Body of pancreas (tissue), 4 donors: ENCODE measurements around the gene RNU6-1. TPM values are rescaled to one million over a fixed set of nuclear protein-coding genes. Genes with fewer than 3 reads are reported as not detected.

Experiments
- ATAC-seq: fragments of 150-250 bp; one replicate; pipeline ENCODE4 v1.9.1; 2016
- DNase-seq, 4 donors: peaks; one replicate each; pipeline ENCODE4 v3.0.0-alpha.2; 2019
- H3K27ac ChIP-seq, 4 donors: fragments of 200-600 bp; sonication (generic); 1 replicate in 3 of 4; 2 replicates in 1 of 4; pipeline versions ENCODE4 v1.5.1 to v1.6.1; 2016 to 2019; ENCODE audit warnings: mild to moderate bottlenecking in 1 of 4, mixed read lengths in 1 of 4, moderate library complexity in 1 of 4
- H3K27me3 ChIP-seq, 2 donors: fragments of 200-600 bp; sonication (generic); one replicate each; pipeline ENCODE4 v1.6.0; 2016; ENCODE audit warnings: mild to moderate bottlenecking in 1 of 2
- H3K36me3 ChIP-seq, 2 donors: fragments of 200-600 bp; sonication (generic); replicated peaks in 1 of 2; 2 replicates each; pipeline ENCODE4 v1.5.1; 2016; ENCODE audit warnings: low read depth in 2 of 2; ENCODE audit not compliant: insufficient read depth in 1 of 2
- H3K4me1 ChIP-seq: fragments of 200-600 bp; sonication (generic); one replicate; pipeline ENCODE4 v1.6.0; 2016
- H3K4me3 ChIP-seq, 2 donors: fragments of 200-600 bp; sonication (generic); 1 replicate in 1 of 2; 2 replicates in 1 of 2; pipeline ENCODE4 v1.5.1; 2016 to 2019
- H3K9me3 ChIP-seq, 3 donors: fragments of 200-600 bp; sonication (generic); 1 replicate in 2 of 3; 2 replicates in 1 of 3; pipeline ENCODE4 v1.5.1; 2016
- CTCF ChIP-seq, 7 experiments: fragments of 450-650 bp in 4 of 7; fragments of 200-600 bp in 3 of 7; sonication (generic) in 3 of 7; IDR thresholded peaks; one replicate each; pipeline ENCODE4 v1.5.1; 2016 to 2019; ENCODE audit warnings: antibody characterized with exemption in 7 of 7
- POLR2A ChIP-seq, 3 donors: fragments of 450-650 bp; IDR thresholded peaks; one replicate each; pipeline ENCODE4 v1.6.1; 2016; ENCODE audit warnings: antibody characterized with exemption in 3 of 3, mild to moderate bottlenecking in 2 of 3
- WGBS, 2 donors: methylation state at CpG; one replicate each; pipeline ENCODE4 v1.1.5; 2017; 5-methylcytosine and 5-hydroxymethylcytosine counted together
- intact Hi-C: fragments of 100-400 bp; cut with DNase I; formaldehyde crosslinking; loops from one replicate; pipeline ENCODE4 v1.15.1; 2023
- total RNA-seq, 2 donors: library from RNA; depleted of rRNA; stranded (reverse); fragments of >200 nt; gene quantifications; one replicate each; pipeline ENCODE4 v1.1.0, GENCODE V29; 2016

RNU6-1 gene
- total RNA-seq, 2 donors from 2014 or later = not detected

DNA sequence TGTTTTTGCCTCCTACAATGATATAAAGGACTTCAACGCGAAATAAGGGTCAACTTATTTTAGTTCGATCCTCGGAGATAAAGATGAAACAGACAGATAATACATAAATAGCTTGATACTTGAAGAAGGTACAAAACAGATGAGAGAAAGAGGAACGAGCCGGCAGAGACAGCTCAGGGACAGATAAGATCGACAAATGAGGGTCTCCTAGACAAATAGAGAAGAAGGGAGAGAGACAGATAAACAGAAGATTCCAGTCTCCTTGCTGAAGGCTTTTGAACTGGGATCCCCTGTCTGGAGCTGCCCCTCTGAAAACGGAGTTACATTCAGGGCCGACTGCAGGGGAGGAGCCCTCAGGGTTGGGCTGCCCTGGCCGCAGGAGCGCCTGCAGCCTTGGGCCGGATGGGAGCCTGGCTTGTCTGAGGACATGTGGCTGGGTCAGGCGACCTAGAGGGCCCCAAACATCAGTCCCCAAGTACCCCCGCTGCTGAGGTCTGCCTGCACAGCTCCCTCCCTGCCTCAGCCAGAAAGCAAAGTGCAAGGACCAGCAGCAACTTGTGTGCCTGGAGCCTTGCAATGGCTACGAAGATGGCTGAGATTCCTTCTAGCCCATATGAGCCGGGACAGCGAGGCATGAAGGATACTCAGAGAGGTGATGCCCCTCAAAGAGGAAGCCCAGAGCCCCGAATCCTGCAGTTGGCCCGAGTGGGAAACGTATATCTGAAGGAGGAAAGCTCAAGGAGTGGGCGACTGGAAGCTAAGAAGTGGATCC is 15.5 kb downstream of the RNU6-1 start:
- TF ChIP-seq CTCF (IDR thresholded peaks at IDR 0.05) = no peak
- TF ChIP-seq POLR2A (IDR thresholded peaks at IDR 0.05) = no peak
- H3K27me3 ChIP-seq = peaks cover 0 to 90% of the 10 kb centered on the region in 2 donors

DNA sequence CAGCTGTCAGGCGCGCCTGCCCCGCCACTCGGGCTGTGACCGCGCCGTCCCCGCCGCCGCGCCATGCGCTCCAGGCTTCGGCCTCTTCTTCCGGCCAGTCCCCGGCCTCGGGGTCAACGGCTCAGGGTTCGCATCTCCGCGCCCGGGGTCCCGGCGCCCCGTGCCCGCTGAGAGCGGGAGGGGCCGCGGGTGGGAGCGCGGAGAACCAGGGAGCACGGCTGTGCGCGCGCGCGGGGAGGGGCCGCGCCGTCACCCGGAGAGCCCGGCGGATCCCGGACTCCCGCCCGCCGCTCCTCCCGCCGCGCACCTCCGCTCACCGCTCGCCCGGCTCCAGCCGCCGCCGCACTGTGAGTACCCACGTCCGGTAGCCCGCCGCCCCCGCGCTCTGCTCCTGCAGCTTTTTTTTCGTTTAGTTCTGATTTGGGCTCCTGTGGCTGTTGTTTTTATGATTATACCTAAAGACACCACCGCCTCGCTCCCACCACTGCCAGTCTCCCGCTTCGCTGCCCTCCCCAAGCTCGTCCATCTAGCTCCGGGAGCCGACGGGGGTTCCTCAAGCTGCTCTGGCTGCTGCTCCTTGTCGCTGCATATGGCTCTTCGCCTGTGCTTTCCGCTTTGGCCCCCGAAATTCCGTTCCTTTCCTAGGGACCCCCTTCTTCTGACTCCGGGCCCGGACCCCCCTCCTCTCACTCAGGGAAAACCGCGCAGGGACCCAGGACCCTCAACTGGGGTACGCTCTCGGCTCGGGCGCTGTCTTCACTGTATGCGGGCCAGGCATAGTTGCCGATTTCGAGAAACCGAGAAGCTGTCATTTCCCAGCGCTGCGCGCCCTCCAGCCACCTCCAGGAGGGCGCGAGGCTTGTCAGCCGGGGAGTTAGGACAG is 16.3 kb downstream of the RNU6-1 start:
- Histone ChIP-seq H3K9me3 (no peaks in the 10 kb centered on the region), H3K4me3 (no peak overlapping the region), H3K27ac (no peak overlapping the region), H3K27me3 (peaks cover 0 to 82% of the 10 kb centered on the region in 2 donors), H3K36me3 (no peaks in the 10 kb centered on the region), H3K4me1 (peaks cover 80% of the 10 kb centered on the region)
- intact Hi-C loops = no loop called here
- ATAC-seq (no peak), DNase-seq (no peak)
- WGBS, 2 donors = 2 to 6% methylated on average over 49 to 82 of the region's 94 CpGs
- TF ChIP-seq POLR2A (IDR thresholded peaks at IDR 0.05) = no peak
- TF ChIP-seq CTCF (IDR thresholded peaks at IDR 0.05) = no peak

More for the DNA sequence above, 15.5 kb downstream of the RNU6-1 start:
- intact Hi-C loops = no loop called here
- 6 to 8% methylated on average over 18 to 21 of the region's 21 CpGs for WGBS, 2 donors
- ATAC-seq (no peak), DNase-seq (no peak)
- Histone ChIP-seq H3K4me1 (peaks cover 88% of the 10 kb centered on the region), H3K36me3 (no peaks in the 10 kb centered on the region), H3K4me3 (no peak overlapping the region), H3K9me3 (no peaks in the 10 kb centered on the region), H3K27ac (no peak overlapping the region)

DNA sequence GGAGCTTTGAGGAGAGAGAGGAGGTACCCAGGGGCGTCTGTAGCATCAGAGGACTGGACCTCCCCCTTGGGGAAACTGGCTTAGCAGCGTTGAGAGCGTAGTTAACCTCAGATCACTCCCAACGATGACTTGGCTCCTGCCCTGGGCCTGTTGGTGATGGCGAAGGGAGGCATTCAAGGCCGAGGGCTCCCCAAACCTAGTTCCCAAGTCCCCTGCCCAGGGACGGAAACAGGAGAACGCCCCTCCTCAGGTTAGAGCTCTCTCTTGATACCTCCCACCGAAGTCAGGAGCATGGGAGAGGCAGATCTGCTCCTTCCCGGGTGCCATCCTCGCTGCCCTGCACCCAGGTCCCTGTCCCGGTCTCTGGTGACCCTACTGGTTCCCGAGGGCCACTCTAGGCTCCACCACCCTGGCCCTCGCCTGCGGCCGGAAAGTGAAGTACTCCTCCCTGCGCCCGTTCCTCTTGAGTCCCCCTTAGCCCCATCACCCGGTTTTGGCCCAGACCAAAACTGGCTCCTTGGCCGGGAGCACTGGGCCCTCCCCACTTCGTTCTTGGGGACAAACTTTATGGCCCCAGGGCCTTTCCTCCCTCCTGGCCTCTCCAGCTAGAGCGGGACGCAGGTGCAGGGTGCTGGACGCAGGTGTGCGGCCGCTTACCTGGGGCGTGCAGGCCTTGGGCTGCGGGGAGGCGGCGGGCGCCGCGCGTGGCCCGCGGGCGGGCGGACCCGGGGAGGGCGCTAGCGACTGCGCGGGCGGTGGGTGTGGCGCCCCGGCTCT is 17.1 kb downstream of the RNU6-1 start:
- Histone ChIP-seq H3K36me3 (no peaks in the 10 kb centered on the region), H3K9me3 (no peaks in the 10 kb centered on the region), H3K4me3 (no peak overlapping the region), H3K27me3 (peaks cover 0 to 73% of the 10 kb centered on the region in 2 donors), H3K27ac (no peak overlapping the region), H3K4me1 (peaks cover 72% of the 10 kb centered on the region)
- ATAC-seq = no peak
- TF ChIP-seq CTCF (IDR thresholded peaks at IDR 0.05) = no peak
- TF ChIP-seq POLR2A (IDR thresholded peaks at IDR 0.05) = no peak
- 3 to 11% methylated on average over 4 to 46 of the region's 46 CpGs for WGBS, 2 donors
- intact Hi-C loops = no loop called here
- no peak for DNase-seq

DNA sequence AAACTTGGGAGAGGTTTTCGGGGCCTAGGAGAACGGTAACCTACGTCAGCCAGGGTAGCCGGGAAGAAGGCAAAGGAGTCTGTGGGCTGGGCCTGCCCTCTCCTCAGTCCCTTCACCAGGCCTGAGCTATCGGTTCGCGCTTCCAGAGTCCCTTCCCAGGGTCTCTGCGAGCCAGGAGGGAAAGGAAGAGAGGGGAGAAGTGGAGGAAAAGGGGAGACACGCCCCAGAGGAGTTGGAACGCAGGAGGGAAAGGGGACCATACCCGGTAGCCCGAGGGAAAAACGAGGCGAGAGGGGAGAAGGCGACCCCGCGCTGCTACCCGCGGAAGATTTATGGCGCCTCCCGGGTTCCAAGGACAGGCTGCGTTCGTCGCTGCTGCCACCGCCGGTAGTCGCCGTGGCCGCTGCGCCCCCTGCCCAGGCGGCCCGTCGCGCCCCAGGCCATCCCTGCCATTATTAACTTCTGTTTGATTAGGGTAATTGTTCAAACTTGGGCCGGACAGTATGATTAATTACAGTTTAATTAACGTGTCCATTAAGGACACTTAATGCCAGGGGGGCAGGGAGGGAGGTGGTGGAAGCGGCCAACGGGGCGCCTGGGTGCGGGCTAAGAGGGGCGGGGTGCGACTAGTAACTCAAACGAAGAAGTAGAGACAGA is 17.9 kb downstream of the RNU6-1 start:
- Histone ChIP-seq H3K27me3 (peaks cover 0 to 65% of the 10 kb centered on the region in 2 donors), H3K27ac (no peak overlapping the region), H3K4me3 (no peak overlapping the region), H3K9me3 (no peaks in the 10 kb centered on the region), H3K36me3 (no peaks in the 10 kb centered on the region), H3K4me1 (peaks cover 63% of the 10 kb centered on the region)
- intact Hi-C loops = no loop called here
- no peak for ATAC-seq
- TF ChIP-seq POLR2A (IDR thresholded peaks at IDR 0.05) (no peak), CTCF (IDR thresholded peaks at IDR 0.05) (no peak)
- WGBS, 2 donors = 4 to 8% methylated on average over 43 of the region's 43 CpGs
- no peak for DNase-seq
